H1 (cell line): ENCODE results near the gene CDK7. TPM values are rescaled to one million over a fixed set of nuclear protein-coding genes. Genes with fewer than 3 reads are reported as not detected.

ENCODE experiments used
- CTCF ChIA-PET: fragments of 300-600 bp; sonication (Branson Sonifier 250); formaldehyde crosslinking; loops from one replicate; lab custom pipeline; 2021; ENCODE audit not compliant: partially characterized antibody; lab: Charles Lee
- POLR2A ChIA-PET: fragments of 300-600 bp; sonication (Branson Sonifier 250); formaldehyde crosslinking; loops from one replicate; lab custom pipeline; 2021; ENCODE audit warnings: inconsistent platforms; ENCODE audit not compliant: partially characterized antibody; lab: Charles Lee
- DNase-seq, 2 experiments: peaks; one replicate each; pipeline versions ENCODE4 v3.0.0 to v3.0.0-alpha.2; 2010 to 2022; ENCODE audit warnings: low spot score in 2 of 2, low read depth in 1 of 2, mixed read lengths in 1 of 2
- FAIRE-seq: peaks from 2 replicates; lab custom pipeline; 2011; peaks lifted over from hg19 to GRCh38; lab: Jason Lieb, UNC
- H2AFZ ChIP-seq: 2 replicates; pipeline ENCODE4 v1.8.1; 2012; ENCODE audit warnings: low read length, inconsistent platforms
- H2AK5ac ChIP-seq: 2 replicates; pipeline ENCODE4 v1.6.1; 2013; ENCODE audit warnings: low read depth, low read length
- H2BK120ac ChIP-seq: replicated peaks from 2 replicates; pipeline ENCODE3; 2013; ENCODE audit warnings: low read depth, low read length, inconsistent platforms
- H2BK12ac ChIP-seq: 2 replicates; pipeline ENCODE4 v1.6.1; 2013; ENCODE audit warnings: low read depth, low read length
- H2BK15ac ChIP-seq: 2 replicates; pipeline ENCODE4 v1.6.1; 2013; ENCODE audit warnings: low read length
- H2BK20ac ChIP-seq: 2 replicates; pipeline ENCODE4 v1.6.1; 2013; ENCODE audit warnings: low read length
- H2BK5ac ChIP-seq: 2 replicates; pipeline ENCODE4 v1.6.1; 2013; ENCODE audit warnings: low read depth, low read length
- H3K14ac ChIP-seq: 2 replicates; pipeline ENCODE4 v1.6.1; 2013; ENCODE audit warnings: inconsistent platforms; ENCODE audit not compliant: insufficient read length
- H3K18ac ChIP-seq: 2 replicates; pipeline ENCODE4 v1.6.1; 2013; ENCODE audit warnings: low read length; ENCODE audit errors: extremely low read depth
- H3K23ac ChIP-seq: 2 replicates; pipeline ENCODE4 v1.6.1; 2013; ENCODE audit warnings: inconsistent platforms; ENCODE audit not compliant: insufficient read length
- H3K23me2 ChIP-seq: 2 replicates; pipeline ENCODE4 v1.6.1; 2013; ENCODE audit warnings: low read depth, low read length
- H3K27ac ChIP-seq: 2 replicates; pipeline ENCODE4 v1.6.1; 2011; ENCODE audit warnings: low read depth, low read length, inconsistent platforms
- H3K27me3 ChIP-seq, 4 experiments: replicated peaks in 1 of 4; 1 replicate in 1 of 4; 2 replicates in 3 of 4; pipeline versions ENCODE4 v1.6.1 to v1.8.1; 2011 to 2013; ENCODE audit warnings: low read length in 3 of 4, mild to moderate bottlenecking in 3 of 4, inconsistent platforms in 2 of 4, mixed read lengths in 2 of 4, moderate library complexity in 1 of 4; ENCODE audit not compliant: control insufficient read depth in 3 of 4, insufficient read depth in 3 of 4; ENCODE audit errors: extremely low read depth in 1 of 4
- H3K36me3 ChIP-seq, 4 experiments: 2 replicates each; pipeline versions ENCODE4 v1.6.1 to v1.8.1; 2011 to 2013; ENCODE audit warnings: mild to moderate bottlenecking in 4 of 4, low read length in 3 of 4, moderate library complexity in 2 of 4, control low read depth in 1 of 4, inconsistent platforms in 1 of 4; ENCODE audit not compliant: insufficient read depth in 4 of 4, control insufficient read depth in 2 of 4
- H3K4ac ChIP-seq: replicated peaks from 2 replicates; pipeline ENCODE3; 2013; ENCODE audit warnings: low read length, low read depth, mixed read lengths, inconsistent platforms; ENCODE audit not compliant: insufficient read length
- H3K4me1 ChIP-seq, 4 experiments: replicated peaks in 1 of 4; 1 replicate in 1 of 4; 2 replicates in 3 of 4; pipeline versions ENCODE4 v1.6.1 to v1.8.1; 2011 to 2013; ENCODE audit warnings: low read length in 3 of 4, inconsistent platforms in 2 of 4, mixed read lengths in 1 of 4; ENCODE audit not compliant: insufficient read depth in 4 of 4, control insufficient read depth in 3 of 4
- H3K4me2 ChIP-seq, 2 experiments: 2 replicates each; pipeline versions ENCODE4 v1.6.1 to v1.8.1; 2011 to 2013; ENCODE audit warnings: low read depth in 2 of 2, low read length in 2 of 2, control low read depth in 1 of 2, inconsistent platforms in 1 of 2, mild to moderate bottlenecking in 1 of 2; ENCODE audit not compliant: insufficient read depth in 1 of 2
- H3K4me3 ChIP-seq, 4 experiments: fragments of 200-600, 300-600 bp in 1 of 4; sonication (generic), shearing (Covaris generic), sonication (Bioruptor Twin) in 1 of 4; 2 replicates each; pipeline versions ENCODE4 v1.5.1 to v1.8.1; 2011 to 2016; ENCODE audit warnings: low read length in 4 of 4, low read depth in 3 of 4, control low read depth in 2 of 4, inconsistent platforms in 2 of 4, mild to moderate bottlenecking in 2 of 4, mixed read lengths in 1 of 4, moderate library complexity in 1 of 4; ENCODE audit not compliant: insufficient read depth in 2 of 4; ENCODE audit errors: extremely low read depth in 1 of 4
- H3K56ac ChIP-seq: replicated peaks from 2 replicates; pipeline ENCODE3; 2013; ENCODE audit warnings: low read depth, mild to moderate bottlenecking, mixed read lengths, low read length, inconsistent platforms; ENCODE audit not compliant: insufficient read length
- H3K79me1 ChIP-seq: 2 replicates; pipeline ENCODE4 v1.6.1; 2013; ENCODE audit warnings: low read depth, low read length, control low read depth
- H3K79me2 ChIP-seq, 2 experiments: 2 replicates each; pipeline versions ENCODE4 v1.6.1 to v1.8.1; 2012 to 2013; ENCODE audit warnings: low read length in 2 of 2, mild to moderate bottlenecking in 2 of 2, inconsistent platforms in 1 of 2; ENCODE audit not compliant: insufficient read depth in 2 of 2, control insufficient read depth in 1 of 2
- H3K9ac ChIP-seq, 4 experiments: replicated peaks in 1 of 4; 1 replicate in 1 of 4; 2 replicates in 3 of 4; pipeline versions ENCODE4 v1.6.1 to v1.8.1; 2011 to 2013; ENCODE audit warnings: low read depth in 3 of 4, low read length in 3 of 4, control low read depth in 2 of 4, mild to moderate bottlenecking in 2 of 4, moderate library complexity in 2 of 4, inconsistent platforms in 1 of 4; ENCODE audit errors: extremely low read depth in 1 of 4
- H3K9me3 ChIP-seq, 2 experiments: 2 replicates each; pipeline versions ENCODE4 v1.6.1 to v1.8.1; 2012 to 2013; ENCODE audit warnings: mild to moderate bottlenecking in 2 of 2, moderate library complexity in 2 of 2, control low read depth in 1 of 2, inconsistent platforms in 1 of 2, low read depth in 1 of 2, low read length in 1 of 2, mixed read lengths in 1 of 2; ENCODE audit not compliant: insufficient read depth in 2 of 2
- H4K20me1 ChIP-seq, 2 experiments: replicated peaks in 1 of 2; 2 replicates each; pipeline versions ENCODE3 to v1.8.1; 2011 to 2013; ENCODE audit warnings: inconsistent platforms in 2 of 2, low read length in 2 of 2, mild to moderate bottlenecking in 1 of 2; ENCODE audit not compliant: insufficient read depth in 2 of 2, control insufficient read depth in 1 of 2
- H4K5ac ChIP-seq: 2 replicates; pipeline ENCODE4 v1.6.1; 2013; ENCODE audit warnings: low read length, low read depth, mixed read lengths, inconsistent platforms; ENCODE audit not compliant: insufficient read length
- H4K8ac ChIP-seq: 2 replicates; pipeline ENCODE4 v1.8.0; 2013; ENCODE audit warnings: mild to moderate bottlenecking, moderate library complexity, low read length, inconsistent platforms; ENCODE audit not compliant: insufficient read depth; ENCODE audit errors: extremely low read depth
- H4K91ac ChIP-seq: replicated peaks from 2 replicates; pipeline ENCODE3; 2013; ENCODE audit warnings: low read length, mixed read lengths, inconsistent platforms; ENCODE audit not compliant: insufficient read length
- CHD2 ChIP-seq: IDR thresholded peaks from 2 replicates; pipeline ENCODE4 v1.6.1; 2012; ENCODE audit warnings: low read length, improper control_type of control experiment
- HDAC2 ChIP-seq, 2 experiments: fragments of 300-600 bp in 1 of 2; sonication (generic) in 1 of 2; IDR thresholded peaks; 2 replicates each; pipeline ENCODE4 v1.6.1; 2011 to 2012; ENCODE audit warnings: low read depth in 2 of 2, low read length in 2 of 2, mild to moderate bottlenecking in 2 of 2, moderate library complexity in 2 of 2, borderline replicate concordance in 1 of 2, inconsistent platforms in 1 of 2
- JUND ChIP-seq: IDR thresholded peaks from 2 replicates; pipeline ENCODE4 v1.6.1; 2011; ENCODE audit warnings: mild to moderate bottlenecking, improper control_type of control experiment, low read length
- KDM4A ChIP-seq: IDR thresholded peaks from one replicate; pipeline ENCODE4 v1.7.1; 2012; ENCODE audit warnings: low read depth, mild to moderate bottlenecking, moderate library complexity, low read length, inconsistent platforms; ENCODE audit not compliant: severe bottlenecking
- SUZ12 ChIP-seq: fragments of 200-600 bp; sonication (generic); IDR thresholded peaks from 2 replicates; pipeline ENCODE4 v1.6.1; 2012; ENCODE audit warnings: mild to moderate bottlenecking, inconsistent platforms, low read length, moderate library complexity, mixed read lengths
- ZNF274 ChIP-seq: IDR thresholded peaks from 2 replicates; pipeline ENCODE4 v1.7.0; 2012; ENCODE audit warnings: low read length, borderline replicate concordance; ENCODE audit errors: extremely low read depth
- WGBS, 2 experiments: shearing (Covaris generic) in 1 of 2; methylation state at CpG; one replicate each; pipeline versions ENCODE4 v1.1.6 to v1.1.7; 2013 to 2015; ENCODE audit warnings: low lambda C conversion rate in 2 of 2, mixed read lengths in 2 of 2, inconsistent platforms in 1 of 2, low coverage in 1 of 2, missing lambda C conversion rate in 1 of 2; ENCODE audit not compliant: insufficient replicate concordance in 2 of 2, insufficient coverage in 1 of 2, insufficient read length in 1 of 2; ENCODE audit errors: extremely low coverage in 1 of 2, missing lambda C conversion rate in 1 of 2; 5-methylcytosine and 5-hydroxymethylcytosine counted together
- polyA plus RNA-seq, 7 experiments: library from polyadenylated mRNA; depleted of rRNA in 3 of 7; stranded (reverse) in 5 of 7; unstranded in 2 of 7; fragments of >200 nt in 5 of 7; fragments of 200-250 nt in 2 of 7; gene quantifications; 1 replicate in 5 of 7; 2 replicates in 1 of 7; 4 replicates in 1 of 7; pipeline versions ENCODE4 v1.2.1 to v1.2.3, GENCODE V29; 2011 to 2013; ENCODE audit warnings: missing spikeins in 2 of 7, mixed read lengths in 2 of 7
- total RNA-seq: library from RNA; stranded (reverse); fragmentation: NEBNext Ultra II Directional; extraction: Animal tissue kit (Norgen Biotek cat#: 25700); gene quantifications from 2 replicates; pipeline ENCODE4 v1.2.1, GENCODE V29; 2021

The CDK7 gene
- total and polyA plus RNA-seq, 2 of the 8 experiments (the other 6 are each of a cell fraction or from before 2014, with no cell fraction given) = 39.9 to 63.4 TPM

- Histone ChIP-seq H2BK120ac (no peak overlapping the region), H3K4me1 (peaks cover 0 to 4% (median 1%) of the 10 kb centered on the region in 4 experiments; a peak in 3 of 7 replicates), H2BK12ac (no peak overlapping the region), H3K23me2 (no peaks in the 10 kb centered on the region), H2BK15ac (no peak overlapping the region), H2BK20ac (no peak overlapping the region), H3K36me3 (no peaks in the 10 kb centered on the region), H3K18ac (no peak overlapping the region), H3K4me3 (no peak overlapping the region), H3K9me3 (no peaks in the 10 kb centered on the region), H2AFZ (no peak overlapping the region), H4K20me1 (no peaks in the 10 kb centered on the region), H3K4ac (no peak overlapping the region), H4K5ac (no peak overlapping the region), H3K27me3 (no peaks in the 10 kb centered on the region), H3K27ac (no peak overlapping the region), H2AK5ac (no peak overlapping the region), H3K79me2 (no peaks in the 10 kb centered on the region), H2BK5ac (no peak overlapping the region), H4K91ac (no peak overlapping the region), H3K4me2 (no peak overlapping the region), H4K8ac (no peak overlapping the region), H3K56ac (no peak overlapping the region), H3K23ac (no peak overlapping the region), H3K79me1 (no peaks in the 10 kb centered on the region), H3K9ac (no peak overlapping the region), H3K14ac (no peak overlapping the region)
- no peak for DNase-seq
- ChIA-PET POLR2A (interaction anchor here (1.4 kb wide), 1 partner anchor 57 kb away, joined by 3 read pairs; no protein-coding TSS in a partner anchor), CTCF (interaction anchor here (0.7 to 1.7 kb wide), 3 partner anchors 15 to 270 kb away, joined by 3 to 6 read pairs (median 5); no protein-coding TSS in a partner anchor)
- WGBS, 2 experiments = 83% methylated on average over 1 of the region's 1 CpG; no CpG with 5 or more reads in 1 of the 2 experiments
- FAIRE-seq = no peak
- no peak for TF ChIP-seq KDM4A
- no peak for TF ChIP-seq JUND
- no peak for TF ChIP-seq ZNF274
- no peak for TF ChIP-seq SUZ12
- no peak for TF ChIP-seq HDAC2 (IDR thresholded peaks at IDR 0.05; ENCODE audit: borderline replicate concordance in 1 of 2, low read depth in 2 of 2, low read length in 2 of 2)
- no peak for TF ChIP-seq CHD2
Observed at GRCh38 chr5:69293882-69294281, 59.2 kb downstream of the CDK7 start.
